Suprapubic skin (tissue), 4 donors: ENCODE data around the gene ZNF200.

Experiments
- EP300 ChIP-seq: sonication (generic); formaldehyde crosslinking; IDR thresholded peaks from one replicate; pipeline ENCODE4 v1.6.1; 2017; ENCODE audit warnings: antibody characterized with exemption
- POLR2A ChIP-seq, 2 donors: fragments of 450-650 bp; IDR thresholded peaks; one replicate each; pipeline ENCODE4 v1.6.1; 2017; ENCODE audit warnings: antibody characterized with exemption in 2 of 2, mild to moderate bottlenecking in 2 of 2, moderate library complexity in 2 of 2
- POLR2AphosphoS5 ChIP-seq, 3 donors: sonication (generic); formaldehyde crosslinking; IDR thresholded peaks; one replicate each; pipeline ENCODE4 v1.6.1; 2017; ENCODE audit warnings: antibody characterized with exemption in 3 of 3
- TF ChIP-seq, protein P1 (sequence below), 2 donors: fragments of 200-600 bp in 1 of 2; fragments of 450-650 bp in 1 of 2; sonication (generic) in 1 of 2; IDR thresholded peaks; one replicate each; pipeline ENCODE4 v1.5.1; 2016 to 2019; ENCODE audit warnings: antibody characterized with exemption in 2 of 2, mild to moderate bottlenecking in 1 of 2, moderate library complexity in 1 of 2

DNA sequence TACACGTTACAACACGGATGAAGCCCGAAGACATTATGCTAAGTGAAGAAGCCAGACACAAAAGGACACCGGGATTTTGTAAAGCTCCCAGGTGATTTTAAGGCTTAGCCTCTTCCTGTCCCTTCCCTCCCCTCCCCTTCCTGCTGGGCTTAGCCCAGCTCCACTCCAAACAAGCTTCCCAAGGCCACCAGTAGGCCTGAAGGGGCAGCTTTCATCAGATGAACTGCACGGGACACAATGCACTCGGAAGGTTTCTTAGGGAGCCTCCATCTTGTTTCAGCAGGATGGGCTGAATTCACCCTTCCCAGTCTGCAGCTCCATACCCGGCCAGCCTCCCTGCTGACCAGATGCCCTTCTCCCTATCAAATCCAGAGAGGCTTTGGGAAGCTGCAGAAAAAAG, 11.0 kb upstream of the ZNF200 start:
- TF ChIP-seq, protein P1, sequence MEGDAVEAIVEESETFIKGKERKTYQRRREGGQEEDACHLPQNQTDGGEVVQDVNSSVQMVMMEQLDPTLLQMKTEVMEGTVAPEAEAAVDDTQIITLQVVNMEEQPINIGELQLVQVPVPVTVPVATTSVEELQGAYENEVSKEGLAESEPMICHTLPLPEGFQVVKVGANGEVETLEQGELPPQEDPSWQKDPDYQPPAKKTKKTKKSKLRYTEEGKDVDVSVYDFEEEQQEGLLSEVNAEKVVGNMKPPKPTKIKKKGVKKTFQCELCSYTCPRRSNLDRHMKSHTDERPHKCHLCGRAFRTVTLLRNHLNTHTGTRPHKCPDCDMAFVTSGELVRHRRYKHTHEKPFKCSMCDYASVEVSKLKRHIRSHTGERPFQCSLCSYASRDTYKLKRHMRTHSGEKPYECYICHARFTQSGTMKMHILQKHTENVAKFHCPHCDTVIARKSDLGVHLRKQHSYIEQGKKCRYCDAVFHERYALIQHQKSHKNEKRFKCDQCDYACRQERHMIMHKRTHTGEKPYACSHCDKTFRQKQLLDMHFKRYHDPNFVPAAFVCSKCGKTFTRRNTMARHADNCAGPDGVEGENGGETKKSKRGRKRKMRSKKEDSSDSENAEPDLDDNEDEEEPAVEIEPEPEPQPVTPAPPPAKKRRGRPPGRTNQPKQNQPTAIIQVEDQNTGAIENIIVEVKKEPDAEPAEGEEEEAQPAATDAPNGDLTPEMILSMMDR (IDR thresholded peaks at IDR 0.05): no peak
- TF ChIP-seq POLR2A (IDR thresholded peaks at IDR 0.05): no peak
- TF ChIP-seq POLR2AphosphoS5 (IDR thresholded peaks at IDR 0.05): no peak
- TF ChIP-seq EP300: no peak
